GM12873 (cell line): ENCODE results near the gene JAZF1.

Experiments
- TF ChIP-seq, protein P1 (sequence below): IDR thresholded peaks from 2 replicates; pipeline ENCODE4 v1.5.1; 2012; ENCODE audit warnings: low read depth, mild to moderate bottlenecking, moderate library complexity, low read length, control low read depth; ENCODE audit not compliant: insufficient read depth; ENCODE audit errors: missing control alignments

Gene JAZF1

DNA sequence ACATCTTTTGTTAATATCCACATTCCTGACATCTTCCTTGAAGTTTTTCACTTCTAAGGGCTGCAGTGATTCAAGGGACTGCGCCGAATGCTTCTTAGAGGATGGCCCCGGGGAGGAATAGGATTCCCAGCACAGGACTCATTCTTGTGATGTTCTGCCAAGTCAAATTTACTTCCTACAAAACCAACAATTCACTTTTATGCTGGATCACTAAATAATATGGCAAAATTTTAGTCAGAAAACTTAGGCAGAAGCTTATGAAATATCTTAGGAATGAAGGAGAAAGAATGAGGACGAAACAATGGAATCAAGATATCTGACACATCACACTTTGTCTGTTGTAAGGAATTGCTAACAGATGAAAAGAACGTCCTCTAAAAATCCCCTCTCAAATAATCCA, 151.5 kb downstream of the JAZF1 start:
- TF ChIP-seq, protein P1, sequence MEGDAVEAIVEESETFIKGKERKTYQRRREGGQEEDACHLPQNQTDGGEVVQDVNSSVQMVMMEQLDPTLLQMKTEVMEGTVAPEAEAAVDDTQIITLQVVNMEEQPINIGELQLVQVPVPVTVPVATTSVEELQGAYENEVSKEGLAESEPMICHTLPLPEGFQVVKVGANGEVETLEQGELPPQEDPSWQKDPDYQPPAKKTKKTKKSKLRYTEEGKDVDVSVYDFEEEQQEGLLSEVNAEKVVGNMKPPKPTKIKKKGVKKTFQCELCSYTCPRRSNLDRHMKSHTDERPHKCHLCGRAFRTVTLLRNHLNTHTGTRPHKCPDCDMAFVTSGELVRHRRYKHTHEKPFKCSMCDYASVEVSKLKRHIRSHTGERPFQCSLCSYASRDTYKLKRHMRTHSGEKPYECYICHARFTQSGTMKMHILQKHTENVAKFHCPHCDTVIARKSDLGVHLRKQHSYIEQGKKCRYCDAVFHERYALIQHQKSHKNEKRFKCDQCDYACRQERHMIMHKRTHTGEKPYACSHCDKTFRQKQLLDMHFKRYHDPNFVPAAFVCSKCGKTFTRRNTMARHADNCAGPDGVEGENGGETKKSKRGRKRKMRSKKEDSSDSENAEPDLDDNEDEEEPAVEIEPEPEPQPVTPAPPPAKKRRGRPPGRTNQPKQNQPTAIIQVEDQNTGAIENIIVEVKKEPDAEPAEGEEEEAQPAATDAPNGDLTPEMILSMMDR, result no peak

GRCh38 chr7:28028471-28028870, 152.1 kb downstream of the JAZF1 start:
- TF ChIP-seq, protein P1, result no peak

DNA sequence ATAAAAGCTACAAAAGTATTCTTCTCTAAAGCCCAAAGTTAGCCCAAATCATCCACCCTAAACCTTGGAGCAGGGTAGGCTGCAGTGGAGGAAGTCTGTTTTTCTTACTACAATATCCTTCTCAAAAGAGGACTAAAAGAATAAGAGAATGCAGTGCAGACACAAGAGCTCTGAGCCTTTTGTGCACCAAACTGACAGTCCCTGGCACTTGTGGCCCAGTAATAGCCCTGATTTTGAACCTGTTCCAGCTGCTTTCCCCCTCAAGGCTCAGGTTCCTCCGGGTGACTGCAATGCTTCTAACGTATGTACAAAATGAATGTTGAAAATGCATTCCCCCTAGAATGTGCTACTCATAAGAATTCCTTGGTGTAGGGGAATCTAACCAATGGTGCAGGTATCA, 154.4 kb downstream of the JAZF1 start:
- TF ChIP-seq, protein P1, result no peak

- TF ChIP-seq, protein P1, result no peak
These were observed 155.7 kb downstream of the JAZF1 start for GRCh38 chr7:28024786-28025334.

DNA sequence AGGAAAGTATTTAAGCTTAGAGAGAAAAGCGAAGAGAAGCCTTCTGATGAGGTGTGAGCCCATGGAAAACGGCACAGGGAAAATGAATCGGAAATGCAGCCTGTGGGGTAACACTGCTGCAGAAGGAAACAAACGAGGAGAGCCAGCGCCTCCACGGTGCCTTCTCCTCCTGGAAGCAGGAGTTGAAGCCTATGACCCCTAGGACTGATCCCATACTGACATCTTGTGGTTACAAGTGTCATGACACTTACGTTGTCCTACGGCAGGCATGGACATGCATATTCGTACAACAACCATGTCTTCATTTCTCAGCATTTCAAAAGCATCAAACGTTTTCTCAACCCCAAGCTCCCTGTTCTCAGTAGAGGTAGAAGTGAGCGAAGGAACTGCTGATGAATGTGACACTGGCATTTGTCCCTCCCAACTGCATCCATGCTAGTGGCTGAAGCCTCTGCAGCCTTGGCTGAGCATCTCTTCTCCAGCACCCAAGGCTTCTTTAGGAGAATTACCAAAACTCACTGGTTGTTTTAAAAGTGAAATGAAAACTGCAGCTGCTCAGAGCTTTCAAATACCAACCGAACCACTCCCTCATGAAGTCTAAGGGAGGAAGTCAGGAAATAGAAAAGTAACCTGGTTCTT, 160.2 kb downstream of the JAZF1 start:
- TF ChIP-seq, protein P1, result peak; percentile 91

DNA sequence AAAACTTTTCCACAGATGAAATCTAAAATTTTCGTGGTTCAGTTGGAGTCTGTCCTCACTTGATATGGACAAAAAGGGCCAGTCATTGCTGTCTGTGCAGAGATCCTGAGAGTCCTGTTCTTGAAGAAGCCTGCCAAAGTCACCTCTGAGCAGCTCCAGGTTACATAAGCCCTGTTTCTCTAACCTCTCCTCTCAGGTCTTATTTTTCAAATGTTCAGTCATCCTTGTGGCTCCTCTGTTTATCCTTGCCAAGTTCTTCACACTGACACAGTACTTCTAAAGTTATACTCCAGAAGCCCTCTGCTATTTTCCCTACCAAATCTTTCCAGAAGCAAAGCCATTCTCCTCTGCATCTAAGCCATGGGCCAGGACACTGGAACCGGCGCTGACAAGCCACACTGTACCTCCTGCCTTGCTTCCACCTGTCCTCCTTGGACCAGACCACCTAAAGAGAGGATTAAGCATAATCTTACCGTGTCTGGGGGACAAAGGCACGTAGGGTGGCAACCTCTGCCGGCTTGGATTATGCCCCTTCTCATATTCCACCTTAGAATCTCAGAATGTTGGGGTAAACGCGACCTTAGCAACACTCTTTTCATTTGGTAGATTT, 161.6 kb downstream of the JAZF1 start:
- TF ChIP-seq, protein P1, result no peak

DNA sequence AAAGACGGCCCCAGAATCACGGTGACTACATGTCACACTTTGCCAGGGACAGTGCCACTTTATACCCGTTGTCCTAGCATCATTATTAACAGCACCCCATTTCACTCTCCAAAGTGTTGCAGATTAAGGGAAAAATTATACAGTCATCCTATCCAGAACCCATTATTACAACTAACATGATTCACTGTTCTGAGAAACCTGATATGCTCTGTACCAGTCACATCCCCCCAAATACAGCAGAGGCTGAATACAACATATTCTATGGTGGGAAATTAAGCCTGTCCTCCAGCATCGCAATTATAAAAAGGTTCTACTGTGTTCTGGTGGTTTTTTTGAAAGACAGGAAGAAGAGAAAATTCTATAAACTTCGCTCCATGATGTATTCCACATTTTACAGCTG, 162.1 kb downstream of the JAZF1 start:
- TF ChIP-seq, protein P1, result no peak
